GM23248 (cell line): ENCODE results near the gene DUS1L. TPM values are rescaled to one million over a fixed set of nuclear protein-coding genes. Genes with fewer than 3 reads are reported as not detected.

Source experiments
- DNase-seq: peaks from one replicate; pipeline ENCODE4 v3.0.0-alpha.2; 2015
- H2AFZ ChIP-seq: fragments of 200-600 bp; sonication (generic); 2 replicates; pipeline ENCODE4 v1.6.1; 2016; ENCODE audit warnings: antibody characterized with exemption
- H3F3A ChIP-seq: fragments of 200-600 bp; sonication (generic); 2 replicates; pipeline ENCODE4 v1.6.1; 2016; ENCODE audit warnings: mild to moderate bottlenecking, antibody characterized with exemption, mixed run types; ENCODE audit not compliant: insufficient read depth
- H3K27ac ChIP-seq: fragments of 200-600 bp; sonication (generic); 2 replicates; pipeline ENCODE4 v1.5.1; 2016; ENCODE audit warnings: mild to moderate bottlenecking
- H3K27me3 ChIP-seq: fragments of 200-600 bp; sonication (generic); replicated peaks from 2 replicates; pipeline ENCODE4 v1.6.1; 2016; ENCODE audit warnings: mild to moderate bottlenecking; ENCODE audit not compliant: insufficient read depth
- H3K36me3 ChIP-seq: fragments of 200-600 bp; sonication (generic); 2 replicates; pipeline ENCODE4 v1.6.1; 2016; ENCODE audit warnings: low read depth, mild to moderate bottlenecking
- H3K4me1 ChIP-seq: fragments of 200-600 bp; sonication (generic); 2 replicates; pipeline ENCODE4 v1.6.1; 2016; ENCODE audit warnings: mild to moderate bottlenecking; ENCODE audit not compliant: insufficient read depth
- H3K4me2 ChIP-seq: fragments of 200-600 bp; sonication (generic); one replicate; pipeline ENCODE4 v1.6.1; 2016; ENCODE audit warnings: mild to moderate bottlenecking; ENCODE audit not compliant: unreplicated experiment
- H3K4me3 ChIP-seq: fragments of 200-600 bp; sonication (generic); 2 replicates; pipeline ENCODE4 v1.5.1; 2016; ENCODE audit warnings: mild to moderate bottlenecking
- H3K79me2 ChIP-seq: fragments of 200-600 bp; sonication (generic); 2 replicates; pipeline ENCODE4 v1.6.1; 2016; ENCODE audit warnings: mild to moderate bottlenecking; ENCODE audit not compliant: insufficient read depth
- H3K9ac ChIP-seq: fragments of 200-600 bp; sonication (generic); 2 replicates; pipeline ENCODE4 v1.6.1; 2016; ENCODE audit warnings: mild to moderate bottlenecking
- H3K9me2 ChIP-seq: fragments of 200-600 bp; sonication (generic); 2 replicates; pipeline ENCODE4 v1.6.1; 2016; ENCODE audit warnings: mixed run types, mild to moderate bottlenecking, moderate library complexity; ENCODE audit not compliant: insufficient read depth
- H3K9me3 ChIP-seq: fragments of 200-600 bp; sonication (generic); one replicate; pipeline ENCODE4 v1.6.1; 2017; ENCODE audit warnings: low read depth
- H4K20me1 ChIP-seq: fragments of 200-600 bp; sonication (generic); 2 replicates; pipeline ENCODE4 v1.6.0; 2016; ENCODE audit not compliant: insufficient read depth
- EZH2 ChIP-seq: fragments of 200-600 bp; sonication (generic); IDR thresholded peaks from 2 replicates; pipeline ENCODE4 v1.6.1; 2018; ENCODE audit warnings: antibody characterized with exemption, mild to moderate bottlenecking; ENCODE audit not compliant: insufficient read depth, poor library complexity, severe bottlenecking
- EZH2phosphoT487 ChIP-seq: fragments of 200-600 bp; sonication (generic); IDR thresholded peaks from 2 replicates; pipeline ENCODE4 v1.6.1; 2018; ENCODE audit warnings: antibody characterized with exemption, moderate library complexity, mild to moderate bottlenecking, low read depth; ENCODE audit not compliant: insufficient read depth
- WGBS, 2 experiments: methylation state at CpG; one replicate each; pipeline ENCODE4 v1.1.6; 2015 to 2017; ENCODE audit warnings: low lambda C conversion rate in 2 of 2, low coverage in 1 of 2; ENCODE audit errors: missing lambda C conversion rate in 2 of 2; 5-methylcytosine and 5-hydroxymethylcytosine counted together
- in situ Hi-C: fragments of 300-500 bp; cut with MboI; formaldehyde crosslinking; loops from 2 replicates; pipeline ENCODE4 v1.15.0; 2020
- polyA plus RNA-seq: library from polyadenylated mRNA; unstranded; fragments of >200 nt; fragmentation: Nextera tagmentation; extraction: Ambion mirVana; gene quantifications from 2 replicates; pipeline ENCODE4 v1.2.1, GENCODE V29; 2016
- total RNA-seq: library from RNA; depleted of rRNA; stranded (reverse); fragments of >200 nt; shearing (Covaris generic); gene quantifications from 2 replicates; pipeline ENCODE4 v1.2.3, GENCODE V29; 2014

Gene DUS1L
- total and polyA plus RNA-seq, 2 experiments from 2014 or later: 13.3 to 61.2 TPM

DNA sequence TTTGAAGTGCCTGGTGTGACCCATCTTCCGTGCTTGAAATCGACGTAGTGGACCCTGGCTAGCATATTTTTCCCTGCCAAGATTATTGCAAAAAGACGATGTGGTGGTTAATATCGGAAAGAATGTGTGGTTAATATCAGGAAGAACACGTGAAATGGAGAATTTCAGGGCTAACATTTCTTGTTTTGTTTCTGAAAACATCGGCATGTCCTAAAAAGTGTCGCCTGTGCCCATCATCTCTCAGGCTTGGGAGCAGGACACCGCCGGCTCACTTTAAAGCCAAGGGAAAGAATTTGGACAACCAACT lies 27.8 kb downstream of the DUS1L start:
- WGBS, 2 experiments: 1 to 2% methylated on average over 10 of the region's 10 CpGs
- Histone ChIP-seq H3K9me2 (no peaks in the 10 kb centered on the region), H3K36me3 (no peaks in the 10 kb centered on the region), H3K4me3 (peak overlapping the region; percentile 79), H3F3A (peaks cover 6% of the 10 kb centered on the region; the same call in 1 of the 2 replicates), H3K79me2 (no peaks in the 10 kb centered on the region), H3K27ac (0 out of 2 replicates have a peak overlapping the region, but pooled peaks have one; percentile 69), H4K20me1 (no peaks in the 10 kb centered on the region), H2AFZ (peak overlapping the region; percentile 61), H3K4me2 (peak overlapping the region; percentile 86), H3K4me1 (no peaks in the 10 kb centered on the region), H3K9me3 (no peaks in the 10 kb centered on the region), H3K27me3 (no peaks in the 10 kb centered on the region), H3K9ac (peak overlapping the region; percentile 74; the same call in 1 of the 2 replicates)
- in situ Hi-C loops: no loop called here
- TF ChIP-seq EZH2phosphoT487 (no peak), EZH2 (no peak)
- no peak for DNase-seq

DNA sequence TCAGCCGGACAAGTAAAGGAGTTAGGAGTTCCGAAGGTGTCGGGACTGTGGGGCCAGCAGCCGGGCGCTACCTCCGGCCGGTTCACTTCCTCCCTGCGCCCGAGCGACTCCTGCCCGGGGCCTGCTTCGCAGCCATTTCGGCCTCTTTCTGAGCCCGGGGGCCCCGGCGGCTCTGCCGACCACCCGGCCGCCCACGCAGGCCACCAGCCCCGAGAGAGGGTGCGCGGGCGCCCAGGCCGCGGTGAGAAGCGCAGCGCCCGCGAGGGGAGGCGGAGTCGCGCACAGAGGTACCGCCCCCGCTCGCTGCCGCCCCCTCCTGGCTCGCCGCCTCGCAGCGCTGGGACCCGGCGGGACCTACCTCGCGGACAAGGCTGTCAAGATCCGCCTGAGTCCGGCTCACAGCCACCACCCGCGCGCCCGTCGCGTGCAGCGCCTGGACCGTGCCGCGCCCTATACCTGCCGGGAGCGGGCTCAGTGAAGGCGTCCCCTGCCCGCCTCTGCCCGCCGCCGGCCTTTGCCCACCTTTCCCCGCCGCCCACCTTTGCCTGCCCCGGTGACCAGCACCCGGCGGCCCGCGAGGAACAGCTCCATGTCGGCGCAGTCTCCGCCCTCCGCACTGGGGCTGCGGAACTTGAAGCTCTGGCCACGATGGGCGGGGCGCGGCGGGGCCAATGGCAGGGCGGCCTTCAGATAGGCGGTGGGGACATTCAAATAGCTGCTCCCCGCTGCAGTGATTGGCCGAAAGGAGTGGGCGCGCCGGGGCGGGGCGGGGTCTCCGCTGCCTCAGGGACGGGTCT lies 28.3 kb downstream of the DUS1L start, which contains the start of gene DCXR:
TSS of gene DCXR (minus strand) at position 606 of the 797 bp plus-strand sequence. CDS start at position 591, 15 bp downstream.
- TF ChIP-seq EZH2 (no peak), EZH2phosphoT487 (no peak)
- Histone ChIP-seq H3K4me1 (no peaks in the 10 kb centered on the region), H3F3A (peaks cover 6% of the 10 kb centered on the region; the same call in 1 of the 2 replicates), H3K27ac (peak within 1 kb of the TSS; percentile 69), H3K4me2 (peak within 1 kb of the TSS; percentile 86), H4K20me1 (no peaks in the 10 kb centered on the region), H3K9me2 (no peaks in the 10 kb centered on the region), H3K36me3 (no peaks in the 10 kb centered on the region), H3K4me3 (peak within 1 kb of the TSS; percentile 79), H3K9me3 (no peaks in the 10 kb centered on the region), H3K79me2 (no peaks in the 10 kb centered on the region), H3K27me3 (no peaks in the 10 kb centered on the region), H3K9ac (peak within 1 kb of the TSS; percentile 74), H2AFZ (peak within 1 kb of the TSS; percentile 61)
- in situ Hi-C loops: no loop called here
- WGBS, 2 experiments: 1% methylated on average over 62 to 80 of the region's 92 CpGs
- peak; percentile 97 for DNase-seq

DNA sequence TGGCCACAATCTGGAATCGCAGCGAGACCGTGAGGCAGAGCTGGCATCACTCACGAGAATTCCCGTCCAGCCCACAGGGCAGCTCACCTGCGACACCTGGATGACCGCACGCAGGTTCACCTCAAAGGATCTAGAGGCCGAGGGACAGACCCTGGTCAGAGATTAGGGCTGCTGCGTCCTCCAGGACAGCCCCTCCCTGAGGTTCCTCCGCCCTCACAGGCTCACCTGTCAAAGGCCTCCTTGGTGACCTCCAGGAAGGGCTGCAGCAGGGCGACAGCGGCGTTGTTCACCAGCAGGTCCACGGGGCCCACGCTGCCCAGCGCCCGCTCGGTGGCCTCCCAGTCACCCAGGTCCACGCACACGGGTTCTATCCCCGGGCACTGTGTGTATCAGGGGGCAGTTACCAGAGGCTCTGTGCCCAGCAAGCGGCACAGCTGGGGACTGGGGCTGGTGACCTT lies 28.9 kb downstream of the DUS1L start:
- no peak for DNase-seq
- 50 to 52% methylated on average over 23 of the region's 23 CpGs for WGBS, 2 experiments
- Histone ChIP-seq H4K20me1 (no peaks in the 10 kb centered on the region), H3K9ac (peak overlapping the region; percentile 74), H3K36me3 (no peaks in the 10 kb centered on the region), H3K9me3 (no peaks in the 10 kb centered on the region), H3K27me3 (no peaks in the 10 kb centered on the region), H3K79me2 (no peaks in the 10 kb centered on the region), H3F3A (peaks cover 6% of the 10 kb centered on the region; the same call in 1 of the 2 replicates), H3K4me1 (no peaks in the 10 kb centered on the region), H3K4me3 (peak overlapping the region; percentile 79), H3K4me2 (peak overlapping the region; percentile 86), H3K27ac (peak overlapping the region; percentile 69), H2AFZ (peak overlapping the region; percentile 61), H3K9me2 (no peaks in the 10 kb centered on the region)
- no peak for TF ChIP-seq EZH2phosphoT487
- in situ Hi-C loops: no loop called here

DNA sequence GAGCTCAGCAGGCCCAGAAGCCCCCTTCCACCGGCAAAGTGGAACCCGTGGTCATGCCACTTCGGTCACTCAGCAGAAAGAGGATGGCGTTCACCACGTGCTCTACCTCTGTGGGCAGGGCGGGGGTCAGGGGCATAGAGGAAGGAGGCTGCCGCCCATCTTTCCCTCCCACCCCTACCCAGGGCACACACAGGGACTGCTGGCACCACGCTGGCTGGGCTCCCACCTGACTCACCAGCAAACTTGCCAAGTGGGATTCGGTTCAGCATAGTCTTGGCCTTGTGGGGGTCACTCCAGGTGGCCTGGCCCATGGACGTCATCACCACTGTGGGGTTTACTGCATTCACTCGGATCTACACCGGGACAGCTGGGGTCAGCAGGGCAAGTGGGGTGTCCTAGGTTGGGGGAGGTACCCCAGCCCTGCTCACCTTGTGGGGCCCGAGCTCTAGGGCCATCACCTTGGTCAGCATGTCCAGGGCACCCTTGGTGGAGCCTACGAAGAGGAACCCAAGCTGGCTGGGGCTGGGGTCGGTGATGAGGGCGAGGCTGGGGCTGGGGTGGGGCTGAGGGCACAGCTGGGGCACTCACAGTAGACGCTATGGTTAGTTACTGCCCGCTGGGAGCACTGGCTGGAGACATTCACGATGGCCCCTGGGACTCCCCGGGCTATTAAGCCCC lies 29.5 kb downstream of the DUS1L start:
- TF ChIP-seq EZH2phosphoT487 (no peak), EZH2 (no peak)
- Histone ChIP-seq H3K27me3 (no peaks in the 10 kb centered on the region), H3K27ac (no peak overlapping the region), H3K79me2 (no peaks in the 10 kb centered on the region), H3K4me2 (peak overlapping the region; percentile 86), H3F3A (peaks cover 2% of the 10 kb centered on the region; the same call in 1 of the 2 replicates), H3K9me2 (no peaks in the 10 kb centered on the region), H2AFZ (no peak overlapping the region), H3K4me3 (peak overlapping the region; percentile 79; the same call in 1 of the 2 replicates), H3K36me3 (no peaks in the 10 kb centered on the region), H3K9ac (peak overlapping the region; percentile 74; the same call in 1 of the 2 replicates), H3K4me1 (no peaks in the 10 kb centered on the region), H4K20me1 (no peaks in the 10 kb centered on the region), H3K9me3 (no peaks in the 10 kb centered on the region)
- in situ Hi-C loops: no loop called here
- no peak for DNase-seq
- WGBS, 2 experiments: 93 to 94% methylated on average over 14 to 20 of the region's 20 CpGs
